HepG2 (cell line): ENCODE results near the gene GDAP2. TPM values are rescaled to one million over a fixed set of nuclear protein-coding genes. Genes with fewer than 3 reads are reported as not detected.

Source experiments
- ATAC-seq: fragments of 200-7000 bp; cut with Tn5 transposase; 3 replicates; pipeline ENCODE4 v1.9.1; 2020; ENCODE audit warnings: mild to moderate bottlenecking, moderate library complexity
- BruUV-seq: library from RNA; stranded (reverse); fragments of 400-500 nt; replicated peaks from 2 replicates; lab custom pipeline; 2021; lab: Mats Ljungman, UMichigan
- CTCF ChIA-PET: fragments of 300-600 bp; formaldehyde crosslinking; extraction: SDS; loops from one replicate; lab custom pipeline; 2021; ENCODE audit warnings: low total read pairs, inconsistent platforms, low intra/inter-chr PET ratio; lab: Yijun Ruan, JAX
- POLR2A ChIA-PET: fragments of 350-600 bp; sonication (Branson Sonifier 250); formaldehyde crosslinking; loops from one replicate; lab custom pipeline; 2020; ENCODE audit warnings: antibody characterized with exemption, inconsistent platforms; lab: Yijun Ruan, JAX
- DNase-seq: peaks from one replicate; pipeline ENCODE4 v3.0.0-alpha.2; 2015; ENCODE audit warnings: low spot score
- FAIRE-seq: peaks from 3 replicates; lab custom pipeline; 2011; peaks lifted over from hg19 to GRCh38; lab: Jason Lieb, UNC
- H2AFZ ChIP-seq: one replicate; pipeline ENCODE4 v1.6.1; 2011; ENCODE audit warnings: low read length, inconsistent platforms
- H3K27ac ChIP-seq: fragments of 300-600 bp; 3 replicates; pipeline ENCODE4 v1.8.0; 2011; ENCODE audit warnings: mixed run types, mild to moderate bottlenecking, mixed read lengths, low read length, inconsistent platforms; ENCODE audit not compliant: insufficient read depth; ENCODE audit errors: extremely low read length
- H3K27me3 ChIP-seq, 2 experiments: fragments of 200-600 bp in 1 of 2; 2 replicates in 1 of 2; 3 replicates in 1 of 2; pipeline versions ENCODE4 v1.6.0 to v1.8.0; 2011; ENCODE audit warnings: low read length in 2 of 2, mild to moderate bottlenecking in 2 of 2, moderate library complexity in 2 of 2, inconsistent platforms in 1 of 2; ENCODE audit not compliant: insufficient read depth in 2 of 2, control insufficient read depth in 1 of 2
- H3K36me3 ChIP-seq, 2 experiments: fragments of 200-600 bp in 1 of 2; replicated peaks in 1 of 2; 2 replicates in 1 of 2; 3 replicates in 1 of 2; pipeline versions ENCODE4 v1.5.1 to v1.8.0; 2011; ENCODE audit warnings: low read length in 2 of 2, inconsistent platforms in 1 of 2; ENCODE audit not compliant: insufficient read depth in 2 of 2, control insufficient read depth in 1 of 2
- H3K4me1 ChIP-seq: 2 replicates; pipeline ENCODE4 v1.5.1; 2012; ENCODE audit warnings: low read length, inconsistent platforms; ENCODE audit not compliant: insufficient read depth
- H3K4me2 ChIP-seq: 2 replicates; pipeline ENCODE4 v1.6.0; 2011; ENCODE audit warnings: low read depth, low read length, inconsistent platforms
- H3K4me3 ChIP-seq, 3 experiments: fragments of 200-600 bp in 1 of 3; sonication (generic), shearing (Covaris generic) in 1 of 3; replicated peaks in 1 of 3; 2 replicates each; pipeline ENCODE4 v1.5.1; 2011 to 2016; ENCODE audit warnings: low read length in 3 of 3, inconsistent platforms in 2 of 3, low read depth in 2 of 3, mild to moderate bottlenecking in 2 of 3, control low read depth in 1 of 3, mixed read lengths in 1 of 3; ENCODE audit not compliant: insufficient read depth in 1 of 3
- H3K79me2 ChIP-seq: one replicate; pipeline ENCODE4 v1.6.1; 2011; ENCODE audit warnings: low read length, inconsistent platforms; ENCODE audit not compliant: insufficient read depth
- H3K9ac ChIP-seq: 2 replicates; pipeline ENCODE4 v1.6.0; 2011; ENCODE audit warnings: mild to moderate bottlenecking, low read depth, low read length, inconsistent platforms; ENCODE audit not compliant: insufficient read depth
- H3K9me3 ChIP-seq: 2 replicates; pipeline ENCODE4 v1.5.1; 2012; ENCODE audit warnings: mild to moderate bottlenecking, low read length
- H4K20me1 ChIP-seq: 2 replicates; pipeline ENCODE4 v1.6.0; 2011; ENCODE audit warnings: inconsistent platforms, mild to moderate bottlenecking, low read length, moderate library complexity; ENCODE audit not compliant: insufficient read depth
- CCAR2 ChIP-seq: fragments of 200-400 bp; formaldehyde crosslinking; optimal IDR thresholded peaks from 2 replicates; pipeline ENCODE3; 2018; ENCODE audit warnings: low read depth, mild to moderate bottlenecking, low read length, moderate library complexity
- HMG20A ChIP-seq: IDR thresholded peaks from 2 replicates; pipeline ENCODE4 v1.6.1; 2016; ENCODE audit warnings: borderline replicate concordance
- HMG20B ChIP-seq: conservative IDR thresholded peaks from 2 replicates; pipeline ENCODE4 v1.6.1; 2016; ENCODE audit warnings: missing genetic modification reagents, missing compliant biosample characterization
- WGBS: methylation state at CpG from one replicate; pipeline ENCODE4 v1.1.6; 2017; ENCODE audit warnings: low lambda C conversion rate; 5-methylcytosine and 5-hydroxymethylcytosine counted together
- in situ Hi-C: cut with HindIII; loops from 2 replicates; pipeline ENCODE4 v1.10.0; 2017; ENCODE audit warnings: low pct_unique_long_range_greater_than_20kb; ENCODE audit not compliant: extremely low pct_ligation_motif_present
- intact Hi-C: fragments of 100-400 bp; cut with micrococcal nuclease; formaldehyde crosslinking; loops from one replicate; pipeline ENCODE4 v1.10.0; 2022; ENCODE audit not compliant: unreplicated experiment
- polyA plus RNA-seq, 8 experiments: library from polyadenylated mRNA; depleted of rRNA in 3 of 8; stranded (reverse) in 7 of 8; unstranded in 1 of 8; fragments of >200 nt; fragmentation: Illumina TruSeq in 4 of 8; extraction: Trizol in 4 of 8; gene quantifications; 2 replicates each; pipeline versions ENCODE4 v1.2.1 to v1.2.3, GENCODE V29; 2011 to 2016; ENCODE audit warnings: low read depth in 4 of 8, missing spikeins in 1 of 8, mixed read lengths in 1 of 8; ENCODE audit not compliant: insufficient read depth in 1 of 8
- total RNA-seq, 5 experiments: library from RNA; depleted of rRNA; stranded (reverse); fragments of >200 nt; fragmentation: Illumina TruSeq; extraction: Trizol; gene quantifications; 2 replicates each; pipeline ENCODE4 v1.2.3, GENCODE V29; 2016; ENCODE audit warnings: low read depth in 1 of 5
- TF ChIP-seq, protein P1 (sequence below): sonication (generic); formaldehyde crosslinking; IDR thresholded peaks from 2 replicates; pipeline ENCODE4 v1.4.0; 2020; ENCODE audit warnings: missing genetic modification reagents
- TF ChIP-seq, protein P2 (sequence below): sonication (generic); formaldehyde crosslinking; IDR thresholded peaks from 2 replicates; pipeline ENCODE4 v1.5.1; 2020; ENCODE audit warnings: mild to moderate bottlenecking, missing genetic modification reagents

The GDAP2 gene
- total and polyA plus RNA-seq, 2 of the 13 experiments (the other 11 are each of a cell fraction or from before 2014, with no cell fraction given), result 11.4 to 23.2 TPM

DNA sequence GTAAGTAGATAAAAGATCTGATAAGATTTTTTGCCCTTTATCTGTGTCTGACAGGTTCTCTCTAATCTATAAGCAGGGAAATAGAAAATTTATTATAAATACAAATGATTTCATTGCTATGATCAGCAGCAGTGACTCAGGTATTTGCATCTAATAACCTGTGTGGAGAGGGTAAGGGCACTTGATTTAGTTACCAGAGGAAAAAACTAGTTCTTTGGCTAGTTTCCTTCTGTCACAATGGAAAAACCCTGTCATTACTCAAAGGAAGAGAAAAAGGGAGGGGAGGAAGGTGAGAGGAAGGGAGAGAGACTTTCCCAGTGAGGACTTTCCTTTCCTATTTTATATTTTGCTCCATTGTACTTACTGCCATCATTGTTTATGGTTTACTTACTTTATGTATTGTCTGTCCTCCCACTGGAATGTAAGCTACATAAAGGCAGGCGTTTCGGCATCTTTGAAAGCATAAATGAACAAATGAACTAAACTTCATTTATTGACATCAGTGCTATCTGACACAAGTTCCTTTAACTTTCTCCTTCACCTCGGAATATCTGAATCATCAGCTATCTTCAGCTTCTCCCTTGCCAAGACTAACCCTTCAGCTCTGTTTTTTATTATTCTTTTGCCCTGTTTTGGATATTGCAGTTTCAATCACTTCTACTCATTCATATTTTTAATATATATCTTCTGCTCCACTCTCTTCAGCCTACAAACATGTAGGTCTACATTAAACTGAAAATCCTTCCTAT, 35.0 kb upstream of the GDAP2 start:
- intact Hi-C loops, result no loop called here
- CTCF ChIA-PET, result no interaction called here

More for the DNA sequence above, 35.0 kb upstream of the GDAP2 start:
- H3K9ac ChIP-seq, result no peak overlapping the region
- FAIRE-seq (no peak), DNase-seq (no peak), ATAC-seq (no peak)
- WGBS, result 97% methylated on average over 3 of the region's 3 CpGs
- POLR2A ChIA-PET, result no interaction called here
- in situ Hi-C loops, result no loop called here
- H2AFZ ChIP-seq, result no peak overlapping the region
- no peak for TF ChIP-seq CCAR2
- no peak for TF ChIP-seq HMG20B
- TF ChIP-seq HMG20A (CRISPR knock-in tag), result no peak
- TF ChIP-seq, protein P1, sequence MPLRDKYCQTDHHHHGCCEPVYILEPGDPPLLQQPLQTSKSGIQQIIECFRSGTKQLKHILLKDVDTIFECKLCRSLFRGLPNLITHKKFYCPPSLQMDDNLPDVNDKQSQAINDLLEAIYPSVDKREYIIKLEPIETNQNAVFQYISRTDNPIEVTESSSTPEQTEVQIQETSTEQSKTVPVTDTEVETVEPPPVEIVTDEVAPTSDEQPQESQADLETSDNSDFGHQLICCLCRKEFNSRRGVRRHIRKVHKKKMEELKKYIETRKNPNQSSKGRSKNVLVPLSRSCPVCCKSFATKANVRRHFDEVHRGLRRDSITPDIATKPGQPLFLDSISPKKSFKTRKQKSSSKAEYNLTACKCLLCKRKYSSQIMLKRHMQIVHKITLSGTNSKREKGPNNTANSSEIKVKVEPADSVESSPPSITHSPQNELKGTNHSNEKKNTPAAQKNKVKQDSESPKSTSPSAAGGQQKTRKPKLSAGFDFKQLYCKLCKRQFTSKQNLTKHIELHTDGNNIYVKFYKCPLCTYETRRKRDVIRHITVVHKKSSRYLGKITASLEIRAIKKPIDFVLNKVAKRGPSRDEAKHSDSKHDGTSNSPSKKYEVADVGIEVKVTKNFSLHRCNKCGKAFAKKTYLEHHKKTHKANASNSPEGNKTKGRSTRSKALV (CRISPR knock-in tag), result no peak
- TF ChIP-seq, protein P2, sequence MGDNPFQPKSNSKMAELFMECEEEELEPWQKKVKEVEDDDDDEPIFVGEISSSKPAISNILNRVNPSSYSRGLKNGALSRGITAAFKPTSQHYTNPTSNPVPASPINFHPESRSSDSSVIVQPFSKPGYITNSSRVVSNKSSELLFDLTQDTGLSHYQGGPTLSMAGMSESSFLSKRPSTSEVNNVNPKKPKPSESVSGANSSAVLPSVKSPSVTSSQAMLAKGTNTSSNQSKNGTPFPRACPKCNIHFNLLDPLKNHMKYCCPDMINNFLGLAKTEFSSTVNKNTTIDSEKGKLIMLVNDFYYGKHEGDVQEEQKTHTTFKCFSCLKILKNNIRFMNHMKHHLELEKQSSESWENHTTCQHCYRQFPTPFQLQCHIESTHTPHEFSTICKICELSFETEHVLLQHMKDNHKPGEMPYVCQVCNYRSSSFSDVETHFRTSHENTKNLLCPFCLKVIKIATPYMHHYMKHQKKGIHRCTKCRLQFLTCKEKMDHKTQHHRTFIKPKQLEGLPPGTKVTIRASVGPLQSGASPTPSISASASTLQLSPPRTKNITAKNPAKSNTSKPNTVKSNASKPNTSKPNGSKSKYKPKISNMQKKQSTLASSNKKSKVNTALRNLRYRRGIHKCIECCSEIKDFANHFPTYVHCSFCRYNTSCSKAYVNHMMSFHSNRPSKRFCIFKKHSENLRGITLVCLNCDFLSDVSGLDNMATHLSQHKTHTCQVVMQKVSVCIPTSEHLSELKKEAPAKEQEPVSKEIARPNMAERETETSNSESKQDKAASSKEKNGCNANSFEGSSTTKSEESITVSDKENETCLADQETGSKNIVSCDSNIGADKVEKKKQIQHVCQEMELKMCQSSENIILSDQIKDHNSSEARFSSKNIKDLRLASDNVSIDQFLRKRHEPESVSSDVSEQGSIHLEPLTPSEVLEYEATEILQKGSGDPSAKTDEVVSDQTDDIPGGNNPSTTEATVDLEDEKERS (CRISPR knock-in tag), result no peak
- BruUV-seq, result no TSS peak
- no peak overlapping the region for H3K27ac ChIP-seq
- H3K4me3 ChIP-seq, result no peak overlapping the region
- no peaks in the 10 kb centered on the region for H3K79me2 ChIP-seq
- H4K20me1 ChIP-seq, result no peaks in the 10 kb centered on the region
- no peak overlapping the region for H3K4me2 ChIP-seq
- H3K27me3 ChIP-seq, result no peaks in the 10 kb centered on the region
- no peaks in the 10 kb centered on the region for H3K9me3 ChIP-seq
- no peaks in the 10 kb centered on the region for H3K4me1 ChIP-seq
- peaks cover 2 to 20% of the 10 kb centered on the region in 2 experiments; a peak in 3 of 5 replicates for H3K36me3 ChIP-seq
